Measurements from ENCODE around the gene PARD3. TPM values are rescaled to one million over a fixed set of nuclear protein-coding genes. Genes with fewer than 3 reads are reported as not detected.

PARD3 gene
- total and polyA plus RNA-seq, 5 donors = 10.5 to 40.3 (median 27.8) TPM

GRCh38 chr10:34821587-34822585 is 6.8 kb upstream of the PARD3 start:
- no peak for DNase-seq

DNA sequence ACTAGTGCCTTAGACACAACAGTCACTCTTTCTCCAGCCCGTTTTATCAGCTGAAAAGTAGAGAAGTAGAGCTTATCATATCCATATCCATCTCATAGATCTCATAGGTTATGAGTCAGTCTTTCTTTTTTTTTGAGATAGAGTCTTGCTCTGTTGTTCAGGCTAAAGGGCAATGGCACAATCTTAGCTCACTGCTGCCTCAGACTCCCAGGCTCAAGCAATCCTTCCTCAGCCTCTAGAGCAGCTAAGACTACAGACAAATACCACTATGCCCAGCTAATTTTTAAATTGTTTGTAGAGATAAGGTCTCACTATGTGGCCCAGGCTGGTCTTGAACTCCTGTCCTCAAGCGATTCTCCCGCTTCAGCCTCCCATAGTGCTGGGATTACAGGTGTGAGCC is 2.5 kb upstream of the PARD3 start:
- ATAC-seq = no peak

More at GRCh38 chr10:34821587-34822585, 6.8 kb upstream of the PARD3 start:
- H3K4me3 ChIP-seq (ENCODE audit: low read length) = no peak overlapping the region
- no peak overlapping the region for H3K27ac ChIP-seq (ENCODE audit: low read length)
- intact Hi-C loops (cut with DNase I) = no loop called here
- no peaks in the 10 kb centered on the region for H3K27me3 ChIP-seq (ENCODE audit: control insufficient read depth, insufficient read depth)
- no peak for ATAC-seq
- no peaks in the 10 kb centered on the region for H3K9me3 ChIP-seq (ENCODE audit: control insufficient read depth, low read length)
- 90% methylated on average over 6 of the region's 6 CpGs for WGBS
- H3K4me1 ChIP-seq (ENCODE audit: control insufficient read depth, insufficient read depth, low read length) = no peaks in the 10 kb centered on the region

GRCh38 chr10:34817054-34817453 is 2.0 kb upstream of the PARD3 start:
- ATAC-seq = no peak
- intact Hi-C loops (cut with DNase I) = loop anchor here (10.0 kb wide), 2 partner anchors 92 to 152 kb away; no protein-coding TSS in a partner anchor
- Histone ChIP-seq H3K9me3 (ENCODE audit: control insufficient read depth, low read length) (no peaks in the 10 kb centered on the region), H3K4me1 (ENCODE audit: control insufficient read depth, insufficient read depth, low read length) (peaks cover 7% of the 10 kb centered on the region), H3K27ac (ENCODE audit: low read length) (no peak overlapping the region), H3K27me3 (ENCODE audit: control insufficient read depth, insufficient read depth) (no peaks in the 10 kb centered on the region), H3K4me3 (ENCODE audit: low read length) (no peak overlapping the region)
- peak in 1 of 3 donors; percentile 57 for DNase-seq
- WGBS = 98% methylated on average over 16 of the region's 16 CpGs

More for the DNA sequence above, 2.5 kb upstream of the PARD3 start:
- Histone ChIP-seq H3K9me3 (ENCODE audit: control insufficient read depth, low read length) (no peaks in the 10 kb centered on the region), H3K27ac (ENCODE audit: low read length) (no peak overlapping the region), H3K27me3 (ENCODE audit: control insufficient read depth, insufficient read depth) (no peaks in the 10 kb centered on the region), H3K4me3 (ENCODE audit: low read length) (no peak overlapping the region), H3K4me1 (ENCODE audit: control insufficient read depth, insufficient read depth, low read length) (peaks cover 6% of the 10 kb centered on the region)
- DNase-seq = no peak
- intact Hi-C loops (cut with DNase I) = loop anchor here (10.0 kb wide), 2 partner anchors 93 to 153 kb away; no protein-coding TSS in a partner anchor
- WGBS = 62% methylated on average over 3 of the region's 3 CpGs

GRCh38 chr10:34816501-34817002 is 1.5 kb upstream of the PARD3 start:
- peak; percentile 8 to 22 for ATAC-seq
- intact Hi-C loops (cut with DNase I) = loop anchor here (10.0 kb wide), 2 partner anchors 92 to 152 kb away; no protein-coding TSS in a partner anchor
- 4% methylated on average over 10 of the region's 10 CpGs for WGBS
- peak overlapping the region; percentile 99 for H3K4me3 ChIP-seq (ENCODE audit: low read length)
- H3K27me3 ChIP-seq (ENCODE audit: control insufficient read depth, insufficient read depth) = no peaks in the 10 kb centered on the region
- H3K27ac ChIP-seq (ENCODE audit: low read length) = no peak overlapping the region
- no peaks in the 10 kb centered on the region for H3K9me3 ChIP-seq (ENCODE audit: control insufficient read depth, low read length)
- peaks cover 7% of the 10 kb centered on the region for H3K4me1 ChIP-seq (ENCODE audit: control insufficient read depth, insufficient read depth, low read length)
- peak in 1 of 3 donors; percentile 63 for DNase-seq

GRCh38 chr10:34816085-34816496 is 995 bp upstream of the PARD3 start:
- no peak for DNase-seq
- no peaks in the 10 kb centered on the region for H3K9me3 ChIP-seq (ENCODE audit: control insufficient read depth, low read length)
- ATAC-seq = no peak
- peaks cover 10% of the 10 kb centered on the region for H3K4me1 ChIP-seq (ENCODE audit: control insufficient read depth, insufficient read depth, low read length)
- H3K27ac ChIP-seq (ENCODE audit: low read length) = no peak overlapping the region
- H3K27me3 ChIP-seq (ENCODE audit: control insufficient read depth, insufficient read depth) = no peaks in the 10 kb centered on the region
- intact Hi-C loops (cut with DNase I) = loop anchor here (10.0 kb wide), 2 partner anchors 91 to 151 kb away; no protein-coding TSS in a partner anchor
- under 1% methylated on average over 24 of the region's 24 CpGs for WGBS
- H3K4me3 ChIP-seq (ENCODE audit: low read length) = peak overlapping the region; percentile 99

DNA sequence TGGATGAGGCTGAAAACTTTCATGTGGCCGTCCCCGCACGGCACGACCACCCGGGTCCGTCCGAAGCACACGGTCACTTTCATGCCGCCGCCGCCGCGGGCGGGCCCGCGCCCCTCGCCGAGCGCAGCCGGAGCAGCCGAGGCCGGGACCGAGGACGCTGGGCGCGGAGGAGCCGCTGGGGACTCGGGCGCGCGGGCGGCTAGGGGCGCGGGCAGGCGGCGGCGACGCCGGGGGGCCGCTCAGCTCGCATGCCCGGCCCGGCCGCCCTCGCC is 247 bp downstream of the PARD3 start:
- H3K4me3 ChIP-seq (ENCODE audit: low read length) = peak overlapping the region; percentile 99
- peak overlapping the region; percentile 95 for H3K27ac ChIP-seq (ENCODE audit: low read length)
- H3K9me3 ChIP-seq (ENCODE audit: control insufficient read depth, low read length) = no peaks in the 10 kb centered on the region
- intact Hi-C loops (cut with DNase I) = loop anchor here (5.0 to 10.0 kb wide), 3 partner anchors 43 to 150 kb away; no protein-coding TSS in a partner anchor
- DNase-seq (no peak), ATAC-seq (no peak)
- H3K4me1 ChIP-seq (ENCODE audit: control insufficient read depth, insufficient read depth, low read length) = peaks cover 12% of the 10 kb centered on the region
- WGBS = under 1% methylated on average over 45 of the region's 45 CpGs
- H3K27me3 ChIP-seq (ENCODE audit: control insufficient read depth, insufficient read depth) = no peaks in the 10 kb centered on the region

- intact Hi-C loops (cut with DNase I) = loop anchor here (5.0 to 10.0 kb wide), 3 partner anchors 42 to 150 kb away; no protein-coding TSS in a partner anchor
- H3K4me3 ChIP-seq (ENCODE audit: low read length) = peak overlapping the region; percentile 99
- ATAC-seq (peak; percentile 69 to 70), DNase-seq (peak; percentile 51 to 81 (median 78))
- peak overlapping the region; percentile 95 for H3K27ac ChIP-seq (ENCODE audit: low read length)
- peaks cover 14% of the 10 kb centered on the region for H3K4me1 ChIP-seq (ENCODE audit: control insufficient read depth, insufficient read depth, low read length)
- H3K9me3 ChIP-seq (ENCODE audit: control insufficient read depth, low read length) = no peaks in the 10 kb centered on the region
- H3K27me3 ChIP-seq (ENCODE audit: control insufficient read depth, insufficient read depth) = no peaks in the 10 kb centered on the region
- under 1% methylated on average over 77 of the region's 77 CpGs for WGBS
These were observed 728 bp downstream of the PARD3 start for GRCh38 chr10:34814223-34814912.

GRCh38 chr10:34813626-34814222 is 1.4 kb downstream of the PARD3 start:
- Histone ChIP-seq H3K9me3 (ENCODE audit: control insufficient read depth, low read length) (no peaks in the 10 kb centered on the region), H3K27me3 (ENCODE audit: control insufficient read depth, insufficient read depth) (no peaks in the 10 kb centered on the region), H3K27ac (ENCODE audit: low read length) (peak overlapping the region; percentile 68), H3K4me1 (ENCODE audit: control insufficient read depth, insufficient read depth, low read length) (peaks cover 17% of the 10 kb centered on the region), H3K4me3 (ENCODE audit: low read length) (peak overlapping the region; percentile 99)
- WGBS = 9% methylated on average over 19 of the region's 19 CpGs
- intact Hi-C loops (cut with DNase I) = loop anchor here (5.0 to 10.0 kb wide), 3 partner anchors 41 to 149 kb away; no protein-coding TSS in a partner anchor
- DNase-seq = peak; percentile 51 to 73 (median 66)
- peak; percentile 50 to 83 for ATAC-seq

- WGBS = 67% methylated on average over 5 of the region's 5 CpGs
- H3K4me1 ChIP-seq (ENCODE audit: control insufficient read depth, insufficient read depth, low read length) = peaks cover 21% of the 10 kb centered on the region
- H3K27ac ChIP-seq (ENCODE audit: low read length) = peak overlapping the region; percentile 31
- no peak overlapping the region for H3K4me3 ChIP-seq (ENCODE audit: low read length)
- no peaks in the 10 kb centered on the region for H3K9me3 ChIP-seq (ENCODE audit: control insufficient read depth, low read length)
- H3K27me3 ChIP-seq (ENCODE audit: control insufficient read depth, insufficient read depth) = no peaks in the 10 kb centered on the region
- no peak for ATAC-seq
- intact Hi-C loops (cut with DNase I) = loop anchor here (5.0 to 10.0 kb wide), 3 partner anchors 40 to 148 kb away; no protein-coding TSS in a partner anchor
- DNase-seq = no peak
These were observed 2.3 kb downstream of the PARD3 start for GRCh38 chr10:34812771-34813170.

- Histone ChIP-seq H3K9me3 (ENCODE audit: control insufficient read depth, low read length) (no peaks in the 10 kb centered on the region), H3K4me3 (ENCODE audit: low read length) (no peak overlapping the region), H3K27ac (ENCODE audit: low read length) (no peak overlapping the region), H3K4me1 (ENCODE audit: control insufficient read depth, insufficient read depth, low read length) (peaks cover 21% of the 10 kb centered on the region), H3K27me3 (ENCODE audit: control insufficient read depth, insufficient read depth) (no peaks in the 10 kb centered on the region)
- intact Hi-C loops (cut with DNase I) = loop anchor here (5.0 to 10.0 kb wide), 3 partner anchors 40 to 147 kb away; no protein-coding TSS in a partner anchor
- DNase-seq = no peak
- 41% methylated on average over 1 of the region's 1 CpG for WGBS
- no peak for ATAC-seq
These were observed 3.1 kb downstream of the PARD3 start for GRCh38 chr10:34811968-34812514.
